Measurements from ENCODE around the gene CCDC87.

- TF ChIP-seq, protein P1, sequence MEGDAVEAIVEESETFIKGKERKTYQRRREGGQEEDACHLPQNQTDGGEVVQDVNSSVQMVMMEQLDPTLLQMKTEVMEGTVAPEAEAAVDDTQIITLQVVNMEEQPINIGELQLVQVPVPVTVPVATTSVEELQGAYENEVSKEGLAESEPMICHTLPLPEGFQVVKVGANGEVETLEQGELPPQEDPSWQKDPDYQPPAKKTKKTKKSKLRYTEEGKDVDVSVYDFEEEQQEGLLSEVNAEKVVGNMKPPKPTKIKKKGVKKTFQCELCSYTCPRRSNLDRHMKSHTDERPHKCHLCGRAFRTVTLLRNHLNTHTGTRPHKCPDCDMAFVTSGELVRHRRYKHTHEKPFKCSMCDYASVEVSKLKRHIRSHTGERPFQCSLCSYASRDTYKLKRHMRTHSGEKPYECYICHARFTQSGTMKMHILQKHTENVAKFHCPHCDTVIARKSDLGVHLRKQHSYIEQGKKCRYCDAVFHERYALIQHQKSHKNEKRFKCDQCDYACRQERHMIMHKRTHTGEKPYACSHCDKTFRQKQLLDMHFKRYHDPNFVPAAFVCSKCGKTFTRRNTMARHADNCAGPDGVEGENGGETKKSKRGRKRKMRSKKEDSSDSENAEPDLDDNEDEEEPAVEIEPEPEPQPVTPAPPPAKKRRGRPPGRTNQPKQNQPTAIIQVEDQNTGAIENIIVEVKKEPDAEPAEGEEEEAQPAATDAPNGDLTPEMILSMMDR (IDR thresholded peaks at IDR 0.05; ENCODE audit: extremely low read depth in 1 of 2, insufficient read depth in 1 of 2, low read depth in 1 of 2, low read length in 2 of 2): no peak
- TF ChIP-seq POLR2A (IDR thresholded peaks at IDR 0.05; ENCODE audit: low read depth, low read length) (peak; percentile 90), POLR2AphosphoS5 (IDR thresholded peaks at IDR 0.05; ENCODE audit: insufficient read depth, low read depth, low read length) (peak; percentile 96), EZH2 (IDR thresholded peaks at IDR 0.05; ENCODE audit: borderline replicate concordance, low read depth, low read length, severe bottlenecking) (no peak), MYC (IDR thresholded peaks at IDR 0.05; ENCODE audit: low read depth, low read length) (no peak), JUN (IDR thresholded peaks at IDR 0.05; ENCODE audit: borderline replicate concordance, insufficient read depth, insufficient read length, low read depth) (no peak), FOS (IDR thresholded peaks at IDR 0.05; ENCODE audit: borderline replicate concordance, insufficient read depth, low read length) (no peak), GATA2 (IDR thresholded peaks at IDR 0.05; ENCODE audit: insufficient read depth, insufficient read length, low read depth, low read length) (no peak)
- TF ChIP-seq, protein P2, sequence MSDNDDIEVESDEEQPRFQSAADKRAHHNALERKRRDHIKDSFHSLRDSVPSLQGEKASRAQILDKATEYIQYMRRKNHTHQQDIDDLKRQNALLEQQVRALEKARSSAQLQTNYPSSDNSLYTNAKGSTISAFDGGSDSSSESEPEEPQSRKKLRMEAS (IDR thresholded peaks at IDR 0.05; ENCODE audit: insufficient read depth, insufficient read length): peak; percentile 23
Observed at GRCh38 chr11:66545701-66546367, 47.0 kb downstream of the CCDC87 start, which contains the start of gene ZDHHC24.
